Liver (tissue), 9 donors: ENCODE data around the gene FAN1. TPM values are rescaled to one million over a fixed set of nuclear protein-coding genes. Genes with fewer than 3 reads are reported as not detected.

Source experiments
- DNase-seq: peaks from one replicate; pipeline ENCODE4 v3.0.0-alpha.2; 2017; ENCODE audit warnings: low spot score
- H3K27ac ChIP-seq, 2 donors: one replicate each; pipeline ENCODE4 v1.7.0; 2013; ENCODE audit warnings: inconsistent platforms in 2 of 2, low read length in 2 of 2, control low read depth in 1 of 2, low read depth in 1 of 2, mild to moderate bottlenecking in 1 of 2
- H3K27me3 ChIP-seq, 4 donors: one replicate each; pipeline versions ENCODE4 v1.6.1 to v1.7.0; 2013; ENCODE audit warnings: low read length in 3 of 4, inconsistent platforms in 1 of 4, mild to moderate bottlenecking in 1 of 4, moderate library complexity in 1 of 4; ENCODE audit not compliant: control insufficient read depth in 4 of 4, insufficient read depth in 4 of 4
- H3K36me3 ChIP-seq, 4 donors: one replicate each; pipeline versions ENCODE4 v1.6.1 to v1.7.0; 2013; ENCODE audit warnings: low read length in 3 of 4, mild to moderate bottlenecking in 3 of 4, low read depth in 1 of 4, moderate library complexity in 1 of 4; ENCODE audit not compliant: control insufficient read depth in 4 of 4, insufficient read depth in 3 of 4
- H3K4me1 ChIP-seq, 4 donors: one replicate each; pipeline versions ENCODE4 v1.6.1 to v1.7.0; 2013; ENCODE audit warnings: low read length in 3 of 4, mild to moderate bottlenecking in 3 of 4, moderate library complexity in 1 of 4; ENCODE audit not compliant: control insufficient read depth in 4 of 4, insufficient read depth in 4 of 4
- H3K4me3 ChIP-seq, 3 donors: one replicate each; pipeline versions ENCODE4 v1.6.1 to v1.7.0; 2013; ENCODE audit warnings: low read length in 3 of 3, control low read depth in 1 of 3, low read depth in 1 of 3, mild to moderate bottlenecking in 1 of 3
- H3K9ac ChIP-seq, 2 donors: one replicate each; pipeline ENCODE4 v1.7.0; 2013; ENCODE audit warnings: low read length in 2 of 2, mild to moderate bottlenecking in 2 of 2, moderate library complexity in 2 of 2, control low read depth in 1 of 2, low read depth in 1 of 2
- H3K9me3 ChIP-seq, 4 donors: one replicate each; pipeline versions ENCODE4 v1.6.1 to v1.7.0; 2013; ENCODE audit warnings: low read length in 3 of 4; ENCODE audit not compliant: control insufficient read depth in 4 of 4
- EGR1 ChIP-seq, 2 donors: IDR thresholded peaks; 2 replicates each; pipeline ENCODE4 v1.6.1; 2016 to 2018; ENCODE audit warnings: antibody characterized with exemption in 2 of 2, low read depth in 2 of 2
- FOXA2 ChIP-seq: IDR thresholded peaks from 2 replicates; pipeline ENCODE4 v1.6.1; 2016; ENCODE audit warnings: antibody characterized with exemption
- GABPA ChIP-seq, 2 donors: IDR thresholded peaks in 1 of 2; conservative IDR thresholded peaks in 1 of 2; 2 replicates each; pipeline ENCODE4 v1.6.1; 2016; ENCODE audit warnings: antibody characterized with exemption in 2 of 2, mild to moderate bottlenecking in 1 of 2, moderate library complexity in 1 of 2
- HNF4A ChIP-seq, 2 donors: conservative IDR thresholded peaks; 2 replicates each; pipeline ENCODE4 v1.6.1; 2016; ENCODE audit warnings: antibody characterized with exemption in 2 of 2, mild to moderate bottlenecking in 2 of 2
- HNF4G ChIP-seq: IDR thresholded peaks from 2 replicates; pipeline ENCODE4 v1.6.1; 2016; ENCODE audit warnings: antibody characterized with exemption
- JUND ChIP-seq, 2 donors: IDR thresholded peaks; 2 replicates each; pipeline ENCODE4 v1.6.1; 2016; ENCODE audit warnings: antibody characterized with exemption in 2 of 2
- NR2F2 ChIP-seq: IDR thresholded peaks from 2 replicates; pipeline ENCODE4 v1.6.1; 2016; ENCODE audit warnings: antibody characterized with exemption
- REST ChIP-seq: IDR thresholded peaks from 2 replicates; pipeline ENCODE4 v1.6.1; 2016; ENCODE audit warnings: antibody characterized with exemption, mild to moderate bottlenecking
- RXRA ChIP-seq, 2 donors: IDR thresholded peaks; 2 replicates each; pipeline ENCODE4 v1.6.1; 2017 to 2018; ENCODE audit warnings: antibody characterized with exemption in 2 of 2, mild to moderate bottlenecking in 1 of 2
- SP1 ChIP-seq: IDR thresholded peaks from 2 replicates; pipeline ENCODE4 v1.6.1; 2018; ENCODE audit warnings: antibody characterized with exemption, mild to moderate bottlenecking
- TAF1 ChIP-seq: conservative IDR thresholded peaks from 2 replicates; pipeline ENCODE4 v1.6.1; 2016; ENCODE audit warnings: antibody characterized with exemption, mild to moderate bottlenecking
- YY1 ChIP-seq: IDR thresholded peaks from 2 replicates; pipeline ENCODE4 v1.6.1; 2016; ENCODE audit warnings: antibody characterized with exemption, mild to moderate bottlenecking
- ZBTB33 ChIP-seq: IDR thresholded peaks from 2 replicates; pipeline ENCODE4 v1.6.1; 2016; ENCODE audit warnings: antibody characterized with exemption
- WGBS: extraction: QIAGEN DNeasy Blood & Tissue Kit; methylation state at CpG from one replicate; pipeline ENCODE4 v1.1.7; 2013; 5-methylcytosine and 5-hydroxymethylcytosine counted together
- polyA plus RNA-seq, 2 donors: library from polyadenylated mRNA; stranded (reverse) in 1 of 2; unstranded in 1 of 2; fragments of 200-250 nt in 1 of 2; fragments of >200 nt in 1 of 2; fragmentation: Nextera tagmentation in 1 of 2; extraction: Ambion mirVana in 1 of 2; gene quantifications; one replicate each; pipeline versions ENCODE4 v1.2.1 to v1.2.3, GENCODE V29; 2013 to 2015
- total RNA-seq, 2 donors: library from RNA; depleted of rRNA; stranded (reverse); fragments of >200 nt; gene quantifications; one replicate each; pipeline ENCODE4 v1.2.3, GENCODE V29; 2014
- TF ChIP-seq, protein P1 (sequence below): IDR thresholded peaks from 2 replicates; pipeline ENCODE4 v1.6.1; 2016; ENCODE audit warnings: antibody characterized with exemption
- TF ChIP-seq, protein P2 (sequence below): IDR thresholded peaks from 2 replicates; pipeline ENCODE4 v1.6.1; 2016; ENCODE audit warnings: antibody characterized with exemption
- donor health status: healthy.
- donor health status: healthy.
- donor health status: healthy.
- donor health status: healthy.
- donor health status: healthy.

FAN1 gene
- total and polyA plus RNA-seq, 4 donors = 5.2 to 17.1 (median 7.5) TPM

DNA sequence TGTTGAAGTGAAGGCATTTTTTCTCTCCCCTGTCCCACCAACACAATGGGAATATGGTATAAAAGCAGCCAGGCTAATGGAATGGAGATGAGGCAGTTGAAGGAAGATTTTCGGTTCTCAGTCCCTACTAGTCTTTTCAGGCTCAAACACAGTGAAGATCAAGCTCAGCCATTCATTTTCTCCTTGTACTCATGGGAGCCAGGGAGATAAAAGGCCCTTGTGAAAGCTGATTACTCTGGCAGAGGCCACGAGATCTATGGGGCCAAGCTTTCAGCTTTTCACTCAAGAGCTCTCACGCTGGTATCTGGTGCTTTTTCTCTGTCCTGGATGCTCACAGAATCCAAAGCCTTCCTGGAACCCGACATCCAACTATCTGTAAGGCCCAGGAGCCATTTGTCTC, 14.5 kb upstream of the FAN1 start:
- no peak for DNase-seq
- H3K9me3 ChIP-seq = no peaks in the 10 kb centered on the region
- no peak overlapping the region for H3K9ac ChIP-seq
- TF ChIP-seq TAF1 = no peak
- TF ChIP-seq, protein P1, sequence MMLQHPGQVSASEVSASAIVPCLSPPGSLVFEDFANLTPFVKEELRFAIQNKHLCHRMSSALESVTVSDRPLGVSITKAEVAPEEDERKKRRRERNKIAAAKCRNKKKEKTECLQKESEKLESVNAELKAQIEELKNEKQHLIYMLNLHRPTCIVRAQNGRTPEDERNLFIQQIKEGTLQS = no peak
- no peaks in the 10 kb centered on the region for H3K4me1 ChIP-seq
- H3K27me3 ChIP-seq = no peaks in the 10 kb centered on the region
- no peaks in the 10 kb centered on the region for H3K36me3 ChIP-seq
- WGBS = 80% methylated on average over 4 of the region's 4 CpGs
- H3K27ac ChIP-seq = no peak overlapping the region
- H3K4me3 ChIP-seq = no peak overlapping the region

DNA sequence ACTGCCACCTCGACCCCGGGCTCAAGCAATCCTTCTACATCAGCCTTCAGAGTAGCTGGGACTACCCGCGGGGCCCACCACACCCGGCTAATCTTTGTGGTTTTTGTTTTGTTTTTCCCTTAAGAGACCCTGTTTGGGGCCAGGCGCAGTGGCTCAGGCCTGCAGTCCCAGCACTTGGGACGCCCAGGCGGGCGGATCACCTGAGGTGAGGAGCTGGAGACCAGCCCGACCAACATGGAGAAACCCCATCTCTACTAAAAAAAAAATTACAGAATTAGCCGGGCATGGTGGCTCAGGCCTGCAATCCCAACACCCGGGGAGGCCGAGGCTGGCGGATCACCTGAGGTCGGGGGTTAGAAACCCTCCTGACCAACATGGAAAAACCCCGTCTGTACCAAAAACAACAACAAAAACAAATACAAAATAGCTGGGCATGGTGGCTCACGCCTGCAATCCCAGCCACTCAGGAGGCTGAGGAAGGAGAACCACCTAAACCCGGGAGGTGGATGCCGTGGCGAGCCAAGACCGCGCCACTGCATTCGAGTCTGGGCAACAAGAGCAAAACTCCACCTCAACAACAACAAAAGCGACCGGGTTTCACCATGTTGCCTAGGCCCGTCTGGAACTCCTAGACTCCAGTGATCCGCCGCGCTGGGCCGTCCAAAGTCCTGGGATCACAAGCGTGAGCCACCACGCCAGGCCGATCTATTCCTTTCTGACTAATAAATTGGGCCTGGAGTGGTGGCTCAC, 8.1 kb upstream of the FAN1 start:
- WGBS = 92% methylated on average over 33 of the region's 33 CpGs

GRCh38 chr15:30896211-30896606, 7.5 kb upstream of the FAN1 start:
- H3K9me3 ChIP-seq = no peaks in the 10 kb centered on the region
- TF ChIP-seq HNF4G = no peak
- no peak for TF ChIP-seq TAF1
- TF ChIP-seq YY1 = no peak
- TF ChIP-seq GABPA (IDR thresholded peaks at IDR 0.05 in 1 of 2, conservative IDR thresholded peaks at IDR 0.05 in 1 of 2) = no peak
- no peak for TF ChIP-seq JUND (IDR thresholded peaks at IDR 0.05)
- no peak for TF ChIP-seq ZBTB33
- WGBS = 89% methylated on average over 12 of the region's 12 CpGs
- H3K9ac ChIP-seq = no peak overlapping the region
- H3K27ac ChIP-seq = no peak overlapping the region
- H3K4me1 ChIP-seq = no peaks in the 10 kb centered on the region
- no peak overlapping the region for H3K4me3 ChIP-seq
- H3K36me3 ChIP-seq = no peaks in the 10 kb centered on the region
- DNase-seq = no peak
- H3K27me3 ChIP-seq = no peaks in the 10 kb centered on the region

More for the DNA sequence above, 8.1 kb upstream of the FAN1 start:
- H3K4me1 ChIP-seq = no peaks in the 10 kb centered on the region
- H3K27ac ChIP-seq = no peak overlapping the region
- TF ChIP-seq SP1 = no peak
- H3K27me3 ChIP-seq = no peaks in the 10 kb centered on the region
- DNase-seq = no peak
- no peak overlapping the region for H3K9ac ChIP-seq
- H3K4me3 ChIP-seq = no peak overlapping the region
- H3K36me3 ChIP-seq = no peaks in the 10 kb centered on the region
- no peaks in the 10 kb centered on the region for H3K9me3 ChIP-seq

DNA sequence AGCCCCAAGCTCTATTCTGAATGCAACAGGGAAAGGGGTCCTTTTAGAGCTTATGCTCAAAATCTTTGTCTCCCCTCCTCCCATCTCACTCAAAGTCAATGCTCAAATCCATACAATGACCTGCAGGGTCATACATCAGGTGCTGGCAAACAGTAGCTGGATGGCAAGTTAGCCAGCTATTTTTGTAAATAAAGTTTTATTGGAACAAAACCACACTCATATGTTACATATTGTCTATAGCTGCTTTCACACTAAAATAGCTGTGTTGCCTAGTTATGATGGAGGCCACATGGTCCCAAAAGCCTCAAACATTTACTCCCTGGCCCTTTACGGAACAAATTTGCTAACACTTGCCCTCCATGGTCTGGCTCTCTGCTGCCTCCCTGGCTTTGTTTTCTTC, 1.8 kb upstream of the FAN1 start:
- Histone ChIP-seq H3K4me3 (no peak overlapping the region), H3K9ac (no peak overlapping the region), H3K36me3 (no peaks in the 10 kb centered on the region), H3K27me3 (no peaks in the 10 kb centered on the region), H3K4me1 (peaks cover 2 to 26% (median 20%) of the 10 kb centered on the region in 4 donors), H3K27ac (no peak overlapping the region), H3K9me3 (no peaks in the 10 kb centered on the region)
- DNase-seq = no peak
- 100% methylated on average over 1 of the region's 1 CpG for WGBS
- TF ChIP-seq GABPA (IDR thresholded peaks at IDR 0.05 in 1 of 2, conservative IDR thresholded peaks at IDR 0.05 in 1 of 2) (no peak), SP1 (no peak), NR2F2 (no peak), FOXA2 (no peak), REST (no peak), HNF4G (no peak), EGR1 (IDR thresholded peaks at IDR 0.05; ENCODE audit: low read depth in 2 of 2) (no peak), TAF1 (no peak), YY1 (no peak), RXRA (IDR thresholded peaks at IDR 0.05) (no peak), HNF4A (conservative IDR thresholded peaks at IDR 0.05) (no peak), JUND (IDR thresholded peaks at IDR 0.05) (no peak)
- TF ChIP-seq, protein P2, sequence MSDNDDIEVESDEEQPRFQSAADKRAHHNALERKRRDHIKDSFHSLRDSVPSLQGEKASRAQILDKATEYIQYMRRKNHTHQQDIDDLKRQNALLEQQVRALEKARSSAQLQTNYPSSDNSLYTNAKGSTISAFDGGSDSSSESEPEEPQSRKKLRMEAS = no peak
- TF ChIP-seq, protein P1 = no peak
